Astrocyte of the spinal cord (primary cell): ENCODE measurements around the gene PPP1R14C.

Experiments
- DNase-seq: peaks from one replicate; pipeline ENCODE4 v3.0.0; 2011; ENCODE audit warnings: low read depth, low spot score
- H3K4me3 ChIP-seq: 2 replicates; pipeline ENCODE4 v1.5.1; 2011; ENCODE audit warnings: low read depth, mild to moderate bottlenecking, low read length, moderate library complexity
- in situ Hi-C: cut with HindIII; loops from 2 replicates; pipeline ENCODE4 v1.10.0; 2017; ENCODE audit warnings: low sequenced_read_pairs
- TF ChIP-seq, protein P1 (sequence below): IDR thresholded peaks from 2 replicates; pipeline ENCODE4 v1.5.1; 2012; ENCODE audit warnings: low read depth, mild to moderate bottlenecking, low read length, inconsistent platforms

The PPP1R14C gene

GRCh38 chr6:150196942-150197745 is 54.3 kb downstream of the PPP1R14C start:
- no peak overlapping the region for H3K4me3 ChIP-seq
- DNase-seq, result no peak
- in situ Hi-C loops, result no loop called here
- TF ChIP-seq, protein P1, sequence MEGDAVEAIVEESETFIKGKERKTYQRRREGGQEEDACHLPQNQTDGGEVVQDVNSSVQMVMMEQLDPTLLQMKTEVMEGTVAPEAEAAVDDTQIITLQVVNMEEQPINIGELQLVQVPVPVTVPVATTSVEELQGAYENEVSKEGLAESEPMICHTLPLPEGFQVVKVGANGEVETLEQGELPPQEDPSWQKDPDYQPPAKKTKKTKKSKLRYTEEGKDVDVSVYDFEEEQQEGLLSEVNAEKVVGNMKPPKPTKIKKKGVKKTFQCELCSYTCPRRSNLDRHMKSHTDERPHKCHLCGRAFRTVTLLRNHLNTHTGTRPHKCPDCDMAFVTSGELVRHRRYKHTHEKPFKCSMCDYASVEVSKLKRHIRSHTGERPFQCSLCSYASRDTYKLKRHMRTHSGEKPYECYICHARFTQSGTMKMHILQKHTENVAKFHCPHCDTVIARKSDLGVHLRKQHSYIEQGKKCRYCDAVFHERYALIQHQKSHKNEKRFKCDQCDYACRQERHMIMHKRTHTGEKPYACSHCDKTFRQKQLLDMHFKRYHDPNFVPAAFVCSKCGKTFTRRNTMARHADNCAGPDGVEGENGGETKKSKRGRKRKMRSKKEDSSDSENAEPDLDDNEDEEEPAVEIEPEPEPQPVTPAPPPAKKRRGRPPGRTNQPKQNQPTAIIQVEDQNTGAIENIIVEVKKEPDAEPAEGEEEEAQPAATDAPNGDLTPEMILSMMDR, result no peak

- TF ChIP-seq, protein P1, result no peak
- in situ Hi-C loops, result no loop called here
Observed at GRCh38 chr6:150198532-150198931, 55.7 kb downstream of the PPP1R14C start.

DNA sequence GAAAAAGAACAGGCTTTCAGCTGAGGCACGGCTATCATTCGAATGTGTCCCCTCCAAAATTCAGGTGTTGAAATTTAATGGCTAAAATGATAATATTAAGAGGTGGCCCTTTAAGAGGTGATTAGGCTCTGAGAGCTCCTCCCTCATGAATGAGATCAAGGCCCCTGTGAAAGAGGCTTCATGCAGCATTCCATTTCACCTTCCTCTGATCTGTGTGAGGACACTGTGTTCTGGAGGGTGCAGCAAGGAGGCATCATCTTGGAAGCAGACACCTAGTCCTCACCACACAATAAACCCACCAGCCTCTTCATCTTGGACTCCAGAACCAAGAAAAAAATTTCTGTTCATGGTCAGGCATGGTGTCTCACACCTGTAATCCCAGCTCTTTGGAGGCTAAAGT is 56.4 kb downstream of the PPP1R14C start:
- in situ Hi-C loops, result no loop called here
- H3K4me3 ChIP-seq, result no peak overlapping the region
- TF ChIP-seq, protein P1, result no peak
- no peak for DNase-seq

More at GRCh38 chr6:150198532-150198931, 55.7 kb downstream of the PPP1R14C start:
- no peak for DNase-seq
- no peak overlapping the region for H3K4me3 ChIP-seq

DNA sequence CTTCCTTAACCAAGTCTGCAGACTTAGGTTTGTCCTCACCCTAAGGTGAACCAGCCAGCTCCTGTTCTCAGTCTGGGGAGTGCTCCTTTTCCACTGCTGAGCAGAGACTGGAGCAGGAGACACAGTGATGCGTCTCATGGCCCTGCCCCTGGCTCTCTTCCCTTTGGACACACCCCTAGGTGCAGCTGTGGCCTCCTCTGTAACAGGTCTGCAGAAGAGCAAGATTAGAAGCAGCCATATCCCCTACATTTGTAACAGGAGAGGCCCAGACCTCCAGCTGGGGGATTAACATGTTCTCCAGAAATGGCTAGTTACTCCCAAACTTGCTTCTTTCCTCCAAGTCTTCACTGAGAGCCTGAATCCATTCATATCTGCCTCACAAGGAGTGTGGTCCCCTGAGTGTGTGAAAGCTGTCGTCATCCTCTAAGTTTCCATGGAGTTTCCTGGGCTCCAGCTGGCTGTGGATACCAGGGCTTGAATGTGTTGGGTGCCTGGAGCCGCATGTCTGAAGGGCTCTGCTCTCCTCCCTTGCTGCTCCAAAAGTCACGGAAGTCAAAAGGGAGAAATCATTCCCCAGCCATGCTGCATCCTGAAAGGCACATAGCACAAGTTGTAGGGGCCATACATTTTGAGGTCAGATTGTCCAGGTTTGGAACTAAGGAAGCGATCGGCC is 57.7 kb downstream of the PPP1R14C start:
- no peak for DNase-seq
- no peak overlapping the region for H3K4me3 ChIP-seq
- TF ChIP-seq, protein P1, result no peak
- in situ Hi-C loops, result no loop called here

GRCh38 chr6:150201285-150201684 is 58.4 kb downstream of the PPP1R14C start:
- TF ChIP-seq, protein P1, result no peak
- no peak overlapping the region for H3K4me3 ChIP-seq
- in situ Hi-C loops, result no loop called here

GRCh38 chr6:150201772-150202329 is 59.0 kb downstream of the PPP1R14C start:
- DNase-seq, result no peak
- in situ Hi-C loops, result no loop called here
- TF ChIP-seq, protein P1, result no peak
- H3K4me3 ChIP-seq, result no peak overlapping the region

More at GRCh38 chr6:150201285-150201684, 58.4 kb downstream of the PPP1R14C start:
- DNase-seq, result no peak
